Activated T-helper 1 cell treated with Interleukin-2 at 50 U/mL for 16 hours (primary cell): ENCODE results near the gene TMOD2.
A peak's percentile ranks its signal among the peaks of the same experiment; 100 is the strongest.

Experiments used
- DNase-seq: peaks from one replicate; pipeline ENCODE4 v3.0.0-alpha.2; 2020; ENCODE audit warnings: low read depth

The TMOD2 gene

DNA sequence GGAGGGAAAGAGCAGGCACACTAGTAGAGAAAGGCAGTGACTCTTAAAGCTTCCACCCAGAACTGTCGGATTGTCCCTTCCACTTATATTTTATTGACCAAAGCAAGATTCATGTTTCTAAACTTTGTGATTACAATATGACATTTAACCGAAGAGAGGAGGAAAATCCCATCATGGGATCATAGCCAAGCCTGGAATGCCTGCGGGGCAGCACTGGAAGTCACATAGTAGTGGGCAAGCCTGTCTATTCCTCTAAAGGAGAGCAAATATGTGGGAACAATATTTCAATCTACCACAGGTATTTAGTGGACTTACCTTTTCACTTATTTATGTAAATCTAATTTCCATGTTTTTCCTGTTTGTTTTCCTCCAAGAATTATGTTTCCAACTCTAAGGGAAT is 74.3 kb downstream of the TMOD2 start:
- no peak for DNase-seq

GRCh38 chr15:51828621-51829375 is 77.4 kb downstream of the TMOD2 start:
- no peak for DNase-seq

- peak; percentile 82 for DNase-seq
These were observed 78.2 kb downstream of the TMOD2 start, which contains the start of gene TMOD3 for GRCh38 chr15:51829376-51830275. TSS of gene TMOD3 (plus strand) at chr15:51829653. CDS start at chr15:51862885, 33,232 bp downstream.

- no peak for DNase-seq
These were observed 78.9 kb downstream of the TMOD2 start for GRCh38 chr15:51830276-51830806.

DNA sequence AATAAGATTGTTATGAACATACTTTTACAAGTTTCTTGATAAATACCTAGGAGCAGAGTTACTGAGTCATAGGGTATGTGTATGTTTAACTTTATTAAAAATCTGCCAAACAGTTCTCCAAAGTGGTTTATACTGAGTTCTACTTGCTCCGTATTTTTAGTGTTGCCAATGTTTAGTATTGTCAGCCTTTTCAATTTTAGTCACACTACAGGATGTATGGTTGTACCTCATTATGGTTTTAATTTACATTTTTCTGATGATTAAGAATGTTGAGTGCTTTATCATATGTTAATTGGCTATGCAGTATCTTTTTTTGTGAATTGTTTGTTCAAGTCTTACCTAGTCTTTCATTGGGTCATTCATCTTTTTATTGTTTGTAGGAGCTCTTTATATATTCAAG is 82.4 kb downstream of the TMOD2 start:
- DNase-seq: no peak

GRCh38 chr15:51837792-51838251 is 86.4 kb downstream of the TMOD2 start:
- DNase-seq: no peak

- DNase-seq: no peak
These were observed 86.9 kb downstream of the TMOD2 start for GRCh38 chr15:51838270-51838669.

- no peak for DNase-seq
These were observed 89.3 kb downstream of the TMOD2 start for GRCh38 chr15:51840692-51841091.

DNA sequence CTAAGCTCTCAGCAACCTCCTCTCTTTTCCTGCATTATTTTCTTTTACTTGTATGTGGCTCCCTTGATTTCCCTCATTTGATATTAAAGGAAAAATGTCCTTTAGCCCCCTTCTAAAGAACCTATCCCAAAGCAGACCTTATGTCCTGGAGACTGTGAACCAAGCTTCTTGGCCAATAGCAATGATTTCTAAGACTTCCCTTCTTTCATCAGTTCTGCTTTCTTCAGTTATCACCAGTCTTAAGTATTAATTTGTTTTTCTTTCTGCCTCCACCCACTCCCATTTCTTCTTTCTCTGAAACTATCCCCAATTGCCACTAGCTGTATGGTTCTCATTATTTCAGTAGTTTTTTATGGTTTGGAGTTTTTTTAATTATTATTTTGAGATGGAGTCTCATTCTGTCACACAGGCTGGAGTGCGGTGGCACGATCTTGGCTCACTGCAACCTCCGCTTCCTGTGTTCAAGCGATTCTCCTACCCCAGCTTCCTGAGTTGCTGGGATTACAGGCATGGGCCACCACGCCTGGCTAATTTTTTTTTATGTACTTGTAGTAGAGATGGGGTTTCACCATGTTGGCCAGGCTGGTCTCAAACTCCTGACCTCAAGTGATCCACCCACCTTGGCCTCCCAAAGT is 90.1 kb downstream of the TMOD2 start:
- no peak for DNase-seq

GRCh38 chr15:51842265-51842664 is 90.9 kb downstream of the TMOD2 start:
- no peak for DNase-seq

GRCh38 chr15:51842852-51843737 is 91.7 kb downstream of the TMOD2 start:
- DNase-seq: no peak

- no peak for DNase-seq
These were observed 93.5 kb downstream of the TMOD2 start for GRCh38 chr15:51844747-51845426.

- no peak for DNase-seq
These were observed 94.7 kb downstream of the TMOD2 start for GRCh38 chr15:51846066-51846462.

DNA sequence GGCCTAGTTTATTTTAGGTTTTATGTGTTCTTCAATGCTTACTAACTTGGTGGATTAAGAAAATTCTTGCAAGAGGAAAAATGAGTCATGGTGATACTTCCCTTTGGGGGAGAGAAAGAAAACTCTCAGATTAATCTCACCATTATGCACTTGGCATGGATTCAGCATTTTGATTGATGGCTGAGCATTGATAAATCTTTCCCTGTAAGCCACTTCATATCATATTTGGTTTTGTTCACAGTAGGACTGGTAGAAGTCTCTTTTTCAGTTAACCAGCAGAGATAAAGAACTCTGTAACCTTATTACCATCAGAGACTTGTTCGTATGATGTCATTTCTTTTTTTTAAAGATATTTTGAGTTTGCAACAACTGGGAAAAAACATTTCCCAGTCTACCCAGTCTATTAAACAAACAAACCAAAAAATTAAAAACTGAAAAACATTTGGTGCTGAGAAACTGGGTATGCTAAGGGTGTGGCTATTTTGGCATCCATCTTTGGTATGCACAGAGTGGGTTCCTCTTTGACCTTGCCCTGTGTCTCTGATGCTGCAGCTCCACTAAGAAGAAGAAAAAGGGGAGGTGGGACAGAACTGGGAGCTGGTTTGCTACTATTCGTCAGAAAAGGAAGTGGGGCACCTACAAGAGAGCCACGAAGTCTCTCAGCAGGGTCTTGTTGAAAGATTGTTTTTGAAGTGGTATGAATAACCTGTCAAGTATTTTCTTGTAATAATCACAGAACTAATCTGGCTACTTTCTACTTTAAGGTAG is 95.2 kb downstream of the TMOD2 start:
- DNase-seq: no peak

- DNase-seq: no peak
These were observed 97.4 kb downstream of the TMOD2 start for GRCh38 chr15:51848811-51849210.

DNA sequence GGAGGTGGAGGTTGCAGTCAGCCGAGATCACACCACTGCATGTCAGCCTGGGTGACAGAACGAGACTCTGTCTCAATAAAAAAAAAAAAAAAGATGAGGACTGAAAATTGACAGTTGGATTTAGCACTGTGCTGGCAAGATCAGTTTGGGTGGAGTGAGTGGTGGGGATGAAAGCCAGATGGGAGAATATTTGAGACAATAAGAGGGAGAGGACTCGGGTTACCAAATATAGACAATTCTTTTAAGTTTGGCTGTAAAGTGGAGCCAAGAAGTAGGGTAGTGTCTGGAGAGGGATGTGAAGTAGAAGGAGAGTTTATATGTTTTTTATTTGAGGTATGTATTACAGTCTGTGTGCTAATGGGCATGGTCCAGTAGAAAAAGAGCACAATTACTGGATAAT is 98.5 kb downstream of the TMOD2 start:
- no peak for DNase-seq

GRCh38 chr15:51853998-51854397 is 102.6 kb downstream of the TMOD2 start:
- DNase-seq: no peak

GRCh38 chr15:51855612-51856011 is 104.2 kb downstream of the TMOD2 start:
- no peak for DNase-seq

DNA sequence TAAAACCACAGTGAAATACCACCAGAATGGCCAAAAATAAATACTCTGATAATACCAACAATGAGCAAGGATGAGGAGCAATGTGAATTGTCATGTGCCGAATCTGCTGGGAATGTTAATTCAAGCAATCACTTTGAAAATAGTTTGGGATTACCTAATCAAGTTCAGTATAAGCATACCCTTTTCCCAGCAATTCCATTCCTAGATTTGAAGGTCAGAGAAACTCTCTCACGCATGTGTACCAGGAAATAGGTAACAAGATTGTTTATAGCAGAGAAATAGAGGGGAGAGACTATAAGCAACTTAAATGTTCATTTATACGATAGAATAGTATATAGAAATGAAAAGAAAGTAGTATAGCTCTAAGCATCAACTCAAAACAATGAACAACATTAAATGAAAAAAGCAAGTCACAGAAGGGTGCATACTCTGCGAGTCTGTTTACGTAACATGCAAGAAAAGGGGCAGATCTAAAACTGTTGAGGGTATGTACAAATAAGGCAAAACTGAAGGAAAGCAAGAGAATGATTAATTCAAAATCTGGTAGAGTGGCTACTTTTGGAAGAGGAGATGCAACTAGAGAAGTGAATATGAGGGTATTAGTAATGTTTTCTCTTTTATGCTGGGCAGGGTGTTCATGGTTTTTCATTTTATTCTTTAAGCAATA is 105.5 kb downstream of the TMOD2 start:
- DNase-seq: no peak
